Esophagus squamous epithelium (tissue), 4 donors: Measurements from ENCODE around the gene TMEM214.

ENCODE experiments used
- POLR2A ChIP-seq, 4 donors: fragments of 450-650 bp; IDR thresholded peaks; one replicate each; pipeline ENCODE4 v1.6.1; 2017; ENCODE audit warnings: antibody characterized with exemption in 4 of 4, mild to moderate bottlenecking in 4 of 4, moderate library complexity in 3 of 4
- TF ChIP-seq, protein P1 (sequence below), 6 experiments: fragments of 450-650 bp in 4 of 6; fragments of 200-600 bp in 2 of 6; sonication (generic) in 2 of 6; IDR thresholded peaks; one replicate each; pipeline ENCODE4 v1.5.1; 2016 to 2019; ENCODE audit warnings: antibody characterized with exemption in 6 of 6, mild to moderate bottlenecking in 4 of 6, moderate library complexity in 4 of 6

DNA sequence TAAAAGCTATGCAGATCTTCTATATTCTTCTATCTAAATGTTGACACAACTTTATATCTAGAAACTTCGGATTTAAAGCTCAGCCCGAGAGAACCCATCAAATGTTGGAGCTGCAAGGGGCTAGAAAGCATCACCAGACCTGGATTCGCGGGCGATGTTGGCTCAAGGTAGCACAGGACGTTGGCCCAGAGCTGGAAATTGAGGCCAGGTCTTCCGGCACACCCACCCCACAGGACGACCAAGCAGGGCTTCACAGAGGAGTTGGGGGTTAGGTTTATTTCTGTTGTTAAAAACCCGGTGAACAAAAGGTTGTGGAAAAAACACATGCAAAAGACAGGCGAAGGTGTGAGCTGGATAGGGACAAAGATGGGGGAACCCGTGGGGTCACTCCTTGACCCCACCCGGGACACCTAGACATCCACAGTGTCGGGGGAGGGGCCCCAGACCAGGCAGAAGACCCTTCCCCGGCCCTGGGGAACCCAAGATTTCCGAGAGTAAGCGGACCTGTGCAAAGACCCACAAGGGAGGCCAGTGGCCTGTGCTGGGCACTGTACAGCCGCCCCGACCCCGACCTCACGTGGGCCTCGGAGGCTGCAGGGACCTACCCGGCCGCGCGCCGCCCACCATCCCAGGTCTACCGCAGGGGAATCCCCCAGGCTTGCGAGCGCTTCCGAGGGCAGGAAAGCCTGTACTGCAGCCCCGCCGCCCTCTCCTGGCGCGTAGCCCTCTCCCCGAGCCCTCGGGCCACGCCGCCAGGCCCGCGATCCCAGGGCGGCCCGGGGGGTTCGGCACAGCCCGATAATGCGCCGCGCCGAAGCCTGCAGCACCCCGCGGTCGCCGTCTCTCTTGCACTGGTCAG is 16.9 kb downstream of the TMEM214 start:
- TF ChIP-seq, protein P1, sequence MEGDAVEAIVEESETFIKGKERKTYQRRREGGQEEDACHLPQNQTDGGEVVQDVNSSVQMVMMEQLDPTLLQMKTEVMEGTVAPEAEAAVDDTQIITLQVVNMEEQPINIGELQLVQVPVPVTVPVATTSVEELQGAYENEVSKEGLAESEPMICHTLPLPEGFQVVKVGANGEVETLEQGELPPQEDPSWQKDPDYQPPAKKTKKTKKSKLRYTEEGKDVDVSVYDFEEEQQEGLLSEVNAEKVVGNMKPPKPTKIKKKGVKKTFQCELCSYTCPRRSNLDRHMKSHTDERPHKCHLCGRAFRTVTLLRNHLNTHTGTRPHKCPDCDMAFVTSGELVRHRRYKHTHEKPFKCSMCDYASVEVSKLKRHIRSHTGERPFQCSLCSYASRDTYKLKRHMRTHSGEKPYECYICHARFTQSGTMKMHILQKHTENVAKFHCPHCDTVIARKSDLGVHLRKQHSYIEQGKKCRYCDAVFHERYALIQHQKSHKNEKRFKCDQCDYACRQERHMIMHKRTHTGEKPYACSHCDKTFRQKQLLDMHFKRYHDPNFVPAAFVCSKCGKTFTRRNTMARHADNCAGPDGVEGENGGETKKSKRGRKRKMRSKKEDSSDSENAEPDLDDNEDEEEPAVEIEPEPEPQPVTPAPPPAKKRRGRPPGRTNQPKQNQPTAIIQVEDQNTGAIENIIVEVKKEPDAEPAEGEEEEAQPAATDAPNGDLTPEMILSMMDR (IDR thresholded peaks at IDR 0.05) = no peak
- TF ChIP-seq POLR2A (IDR thresholded peaks at IDR 0.05) = no peak
